MM.1S (cell line): ENCODE results near the gene CASP2.
"Not testable (repeated sequence)": the region's sequence is repeated elsewhere in the genome, so short reads cannot be mapped to it uniquely, and the experiment has no call there.

Experiments
- DNase-seq: peaks from one replicate; pipeline ENCODE4 v3.0.0-alpha.2; 2015
- H2AFZ ChIP-seq: fragments of 300-600 bp; sonication (generic); 2 replicates; pipeline ENCODE4 v1.6.0; 2016; ENCODE audit warnings: antibody characterized with exemption, low read length
- H3F3A ChIP-seq: fragments of 300-600 bp; sonication (generic); 2 replicates; pipeline ENCODE4 v1.6.1; 2016; ENCODE audit warnings: mild to moderate bottlenecking, antibody characterized with exemption, low read length, moderate library complexity, mixed read lengths; ENCODE audit not compliant: insufficient read depth
- H3K27ac ChIP-seq: fragments of 300-600 bp; sonication (generic); 2 replicates; pipeline ENCODE4 v1.5.1; 2016; ENCODE audit warnings: mild to moderate bottlenecking, low read length
- H3K27me3 ChIP-seq: fragments of 300-600 bp; sonication (generic); replicated peaks from 2 replicates; pipeline ENCODE4 v1.6.0; 2016; ENCODE audit warnings: low read length; ENCODE audit not compliant: insufficient read depth
- H3K36me3 ChIP-seq: fragments of 300-600 bp; sonication (generic); replicated peaks from 2 replicates; pipeline ENCODE4 v1.6.1; 2016; ENCODE audit warnings: mild to moderate bottlenecking, low read length, mixed read lengths; ENCODE audit not compliant: insufficient read depth
- H3K4me1 ChIP-seq: fragments of 300-600 bp; sonication (generic); 2 replicates; pipeline ENCODE4 v1.6.1; 2016; ENCODE audit warnings: low read length, mixed read lengths
- H3K4me2 ChIP-seq: fragments of 300-600 bp; sonication (generic); 2 replicates; pipeline ENCODE4 v1.6.0; 2016; ENCODE audit warnings: low read depth, low read length
- H3K4me3 ChIP-seq: fragments of 300-600 bp; sonication (generic); 2 replicates; pipeline ENCODE4 v1.5.1; 2016; ENCODE audit warnings: low read length, mixed read lengths
- H3K79me2 ChIP-seq: fragments of 300-600 bp; sonication (generic); 2 replicates; pipeline ENCODE4 v1.6.1; 2016; ENCODE audit warnings: mixed run types, low read length, mixed read lengths
- H3K9ac ChIP-seq: fragments of 300-600 bp; sonication (generic); 2 replicates; pipeline ENCODE4 v1.6.1; 2016; ENCODE audit warnings: low read length, mixed read lengths
- H3K9me2 ChIP-seq: fragments of 300-600 bp; sonication (generic); replicated peaks from 2 replicates; pipeline ENCODE4 v1.6.1; 2016; ENCODE audit warnings: mild to moderate bottlenecking, low read length, mixed read lengths; ENCODE audit not compliant: insufficient read depth
- H3K9me3 ChIP-seq: fragments of 300-600 bp; sonication (generic); replicated peaks from 2 replicates; pipeline ENCODE4 v1.6.1; 2016; ENCODE audit warnings: mild to moderate bottlenecking, low read length, mixed read lengths; ENCODE audit not compliant: insufficient read depth
- H4K20me1 ChIP-seq: fragments of 300-600 bp; sonication (generic); 2 replicates; pipeline ENCODE4 v1.6.1; 2016; ENCODE audit warnings: mild to moderate bottlenecking, low read length, moderate library complexity, mixed read lengths; ENCODE audit not compliant: insufficient read depth
- EZH2 ChIP-seq: fragments of 300-600 bp; sonication (generic); optimal IDR thresholded peaks from 2 replicates; pipeline ENCODE3; 2017; ENCODE audit warnings: low read depth, mild to moderate bottlenecking, antibody characterized with exemption, low read length, mixed read lengths
- EZH2phosphoT487 ChIP-seq: fragments of 300-600 bp; sonication (generic); IDR thresholded peaks from 2 replicates; pipeline ENCODE4 v1.6.1; 2018; ENCODE audit warnings: antibody characterized with exemption, low read length
- TF ChIP-seq, protein P1 (sequence below): fragments of 300-600 bp; sonication (generic); IDR thresholded peaks from 2 replicates; pipeline ENCODE4 v1.5.1; 2016; ENCODE audit warnings: antibody characterized with exemption, low read length, mixed read lengths

Gene CASP2

DNA sequence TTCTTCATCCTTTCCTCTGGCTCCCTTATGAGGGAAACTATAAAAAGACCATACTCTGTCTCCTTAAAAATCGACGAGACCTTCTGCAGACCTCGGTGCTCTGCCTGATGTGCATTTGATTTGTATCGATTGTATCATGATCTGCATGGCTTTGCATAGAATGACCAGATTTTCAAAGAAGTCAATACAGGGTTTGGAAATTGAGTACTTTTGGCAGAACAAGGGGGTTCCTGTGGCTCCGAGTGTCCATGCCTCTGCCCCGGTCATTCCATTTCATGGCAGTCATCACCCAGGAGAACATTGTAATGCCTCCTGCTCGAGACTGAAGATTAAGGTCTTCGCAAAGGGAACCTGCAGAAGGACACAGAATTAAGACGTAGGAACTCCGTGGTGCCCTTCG, 685 bp downstream of the CASP2 start:
- H3K9me3 ChIP-seq = no peaks in the 10 kb centered on the region
- H2AFZ ChIP-seq = peak overlapping the region; percentile 79

DNA sequence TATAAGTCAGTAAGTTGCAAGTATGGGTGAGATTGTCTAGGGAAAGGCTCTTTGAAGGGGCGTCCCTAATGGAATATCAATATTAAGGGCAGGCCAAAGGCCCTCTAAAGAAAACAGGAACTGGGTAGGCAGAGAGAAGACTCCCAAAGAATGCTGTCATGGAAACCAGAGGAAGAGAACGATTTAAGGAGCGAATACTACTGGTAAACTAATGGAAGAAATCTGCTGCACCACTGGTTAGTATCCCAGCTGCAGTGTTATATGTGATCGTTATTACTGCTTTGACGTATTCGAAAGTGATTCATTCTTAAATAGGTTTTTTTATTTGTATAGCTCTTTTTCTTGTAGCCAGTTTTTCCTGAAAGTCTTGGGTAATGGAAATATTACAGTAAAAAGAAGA, 1.3 kb downstream of the CASP2 start:
- TF ChIP-seq EZH2phosphoT487 = no peak
- TF ChIP-seq, protein P1, sequence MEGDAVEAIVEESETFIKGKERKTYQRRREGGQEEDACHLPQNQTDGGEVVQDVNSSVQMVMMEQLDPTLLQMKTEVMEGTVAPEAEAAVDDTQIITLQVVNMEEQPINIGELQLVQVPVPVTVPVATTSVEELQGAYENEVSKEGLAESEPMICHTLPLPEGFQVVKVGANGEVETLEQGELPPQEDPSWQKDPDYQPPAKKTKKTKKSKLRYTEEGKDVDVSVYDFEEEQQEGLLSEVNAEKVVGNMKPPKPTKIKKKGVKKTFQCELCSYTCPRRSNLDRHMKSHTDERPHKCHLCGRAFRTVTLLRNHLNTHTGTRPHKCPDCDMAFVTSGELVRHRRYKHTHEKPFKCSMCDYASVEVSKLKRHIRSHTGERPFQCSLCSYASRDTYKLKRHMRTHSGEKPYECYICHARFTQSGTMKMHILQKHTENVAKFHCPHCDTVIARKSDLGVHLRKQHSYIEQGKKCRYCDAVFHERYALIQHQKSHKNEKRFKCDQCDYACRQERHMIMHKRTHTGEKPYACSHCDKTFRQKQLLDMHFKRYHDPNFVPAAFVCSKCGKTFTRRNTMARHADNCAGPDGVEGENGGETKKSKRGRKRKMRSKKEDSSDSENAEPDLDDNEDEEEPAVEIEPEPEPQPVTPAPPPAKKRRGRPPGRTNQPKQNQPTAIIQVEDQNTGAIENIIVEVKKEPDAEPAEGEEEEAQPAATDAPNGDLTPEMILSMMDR = no peak
- Histone ChIP-seq H4K20me1 (no peaks in the 10 kb centered on the region), H3K79me2 (peaks cover 50% of the 10 kb centered on the region), H3K4me3 (peak overlapping the region; percentile 70), H3K27me3 (no peaks in the 10 kb centered on the region), H3K36me3 (peaks cover 20% of the 10 kb centered on the region), H3K9me3 (no peaks in the 10 kb centered on the region), H3K9ac (peak overlapping the region; percentile 92), H3F3A (no peaks in the 10 kb centered on the region), H3K9me2 (no peaks in the 10 kb centered on the region), H3K4me2 (peak overlapping the region; percentile 76), H3K27ac (peak overlapping the region; percentile 49; the same call in 1 of the 2 replicates), H3K4me1 (peaks cover 16% of the 10 kb centered on the region), H2AFZ (no peak overlapping the region; the same call in 1 of the 2 replicates)
- no peak for DNase-seq

More for the DNA sequence above, 685 bp downstream of the CASP2 start:
- Histone ChIP-seq H3K36me3 (peaks cover 14% of the 10 kb centered on the region), H3K4me1 (peaks cover 16% of the 10 kb centered on the region), H3K4me3 (peak overlapping the region; percentile 70), H3K27ac (peak overlapping the region; percentile 49; the same call in 1 of the 2 replicates), H3K4me2 (peak overlapping the region; percentile 76), H3K27me3 (no peaks in the 10 kb centered on the region), H3K9ac (peak overlapping the region; percentile 92), H3F3A (no peaks in the 10 kb centered on the region), H3K9me2 (no peaks in the 10 kb centered on the region), H4K20me1 (no peaks in the 10 kb centered on the region), H3K79me2 (peaks cover 46% of the 10 kb centered on the region)
- TF ChIP-seq, protein P1 = no peak
- TF ChIP-seq EZH2phosphoT487 = no peak
- TF ChIP-seq EZH2 = no peak
- peak; percentile 11 for DNase-seq

DNA sequence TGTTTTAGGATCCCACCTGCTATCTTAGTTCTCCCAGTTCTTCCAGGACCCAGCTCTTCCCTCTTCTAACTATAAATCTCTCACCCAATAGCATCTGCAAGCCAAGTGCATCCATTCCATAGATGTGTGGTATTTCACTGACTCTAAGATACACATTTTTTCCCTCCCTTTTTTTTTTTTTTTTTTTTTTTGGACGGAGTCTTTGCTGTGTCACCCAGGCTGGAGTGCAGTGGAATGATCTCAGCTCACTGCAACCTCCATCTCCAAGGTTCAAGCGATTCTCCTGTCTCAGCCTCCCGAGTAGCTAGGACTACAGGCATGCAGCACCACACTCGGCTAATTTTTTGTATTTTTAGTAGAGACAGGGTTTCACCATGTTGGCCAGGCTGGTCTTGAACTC, 1.7 kb downstream of the CASP2 start:
- DNase-seq, H3K27me3 ChIP-seq, H4K20me1 ChIP-seq, H3K9me2 ChIP-seq, H3K27ac ChIP-seq, H2AFZ ChIP-seq, H3F3A ChIP-seq, H3K9me3 ChIP-seq: not testable (repeated sequence)
- H3K4me2 ChIP-seq = peak overlapping the region; percentile 76
- H3K4me1 ChIP-seq = peaks cover 16% of the 10 kb centered on the region
- peaks cover 55% of the 10 kb centered on the region for H3K79me2 ChIP-seq
- peaks cover 20% of the 10 kb centered on the region for H3K36me3 ChIP-seq
- H3K9ac ChIP-seq = peak overlapping the region; percentile 92; the same call in 1 of the 2 replicates
- peak overlapping the region; percentile 70 for H3K4me3 ChIP-seq

DNA sequence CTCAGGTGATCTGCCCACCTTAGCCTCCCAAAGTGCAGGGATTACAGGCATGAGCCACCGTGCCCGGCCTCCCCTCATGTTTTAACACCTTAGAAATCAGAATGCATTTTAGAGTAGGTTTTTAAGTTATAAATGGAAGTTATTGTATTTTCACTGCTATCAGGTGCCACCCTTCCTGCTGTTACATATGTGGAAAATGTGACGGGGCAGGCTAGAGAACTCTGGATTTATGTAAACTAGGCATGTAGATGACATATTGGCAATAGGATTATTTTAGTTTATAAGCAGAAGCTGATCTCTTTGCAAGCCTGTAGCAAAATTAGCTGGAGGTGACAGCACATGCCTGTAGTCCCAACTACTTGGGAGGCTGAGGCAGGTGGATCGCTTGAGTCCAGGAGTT, 2.1 kb downstream of the CASP2 start:
- no peak for DNase-seq
- no peak overlapping the region for H2AFZ ChIP-seq
- H3K4me1 ChIP-seq = peaks cover 16% of the 10 kb centered on the region
- H3K9me3 ChIP-seq = no peaks in the 10 kb centered on the region
- no peak overlapping the region for H3K9ac ChIP-seq
- no peaks in the 10 kb centered on the region for H3F3A ChIP-seq
- peaks cover 59% of the 10 kb centered on the region for H3K79me2 ChIP-seq
- no peak overlapping the region for H3K27ac ChIP-seq
- H3K4me2 ChIP-seq = peak overlapping the region; percentile 24; the same call in 1 of the 2 replicates
- no peaks in the 10 kb centered on the region for H3K27me3 ChIP-seq
- H3K9me2 ChIP-seq = no peaks in the 10 kb centered on the region
- TF ChIP-seq, protein P1 = no peak
- TF ChIP-seq EZH2 (no peak), EZH2phosphoT487 (no peak)
- no peaks in the 10 kb centered on the region for H4K20me1 ChIP-seq
- H3K36me3 ChIP-seq = peaks cover 20% of the 10 kb centered on the region
- H3K4me3 ChIP-seq = no peak overlapping the region
